ENCODE measurements around the gene DLG2.
"Not testable (repeated sequence)": the region's sequence is repeated elsewhere in the genome, so short reads cannot be mapped to it uniquely, and the experiment has no call there.

Gene DLG2

DNA sequence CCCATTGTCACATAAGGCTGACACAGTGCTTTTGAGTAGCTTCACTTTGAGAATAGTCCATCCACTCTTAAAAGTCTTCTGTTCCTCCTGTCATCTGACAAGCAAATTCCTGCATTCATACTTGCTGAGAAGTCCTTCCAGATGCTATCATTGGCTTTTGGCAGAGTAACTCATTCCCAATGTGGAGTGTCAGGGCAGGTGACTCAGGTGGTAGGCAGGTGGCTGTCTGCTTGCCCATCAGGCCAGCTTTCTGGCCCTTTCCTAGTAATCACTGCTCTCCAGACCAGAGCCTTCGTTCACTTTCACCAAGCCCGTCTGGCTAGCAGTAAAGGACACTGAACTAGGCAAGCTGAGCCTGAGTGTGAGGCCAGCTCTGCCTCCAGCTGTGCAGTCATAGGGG is 2178.5 kb downstream of the DLG2 start:
- no peak for DNase-seq (ENCODE audit: low read depth in 2 of 3, low spot score in 1 of 3)

DNA sequence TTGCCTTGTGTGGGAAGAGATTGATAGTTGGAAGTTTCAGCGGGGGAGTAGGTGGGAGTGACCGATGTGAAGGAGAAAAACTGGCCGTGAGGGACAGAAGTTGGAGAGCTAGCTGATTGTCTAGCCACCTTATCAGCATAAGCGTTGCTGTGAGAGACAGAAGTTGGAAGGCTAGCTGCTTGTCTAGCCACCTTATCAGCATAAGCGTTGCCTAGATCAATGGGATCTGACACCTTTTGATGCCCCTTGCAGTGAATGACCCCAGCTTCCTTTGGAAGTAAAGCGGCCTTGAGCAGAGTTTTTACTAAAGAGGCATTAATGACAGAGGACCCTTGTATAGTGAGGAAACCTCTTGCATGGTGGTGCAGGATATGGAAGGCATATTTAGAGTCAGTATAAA is 2183.3 kb downstream of the DLG2 start:
- not testable (repeated sequence) for DNase-seq (ENCODE audit: low read depth in 2 of 3, low spot score in 1 of 3)

DNA sequence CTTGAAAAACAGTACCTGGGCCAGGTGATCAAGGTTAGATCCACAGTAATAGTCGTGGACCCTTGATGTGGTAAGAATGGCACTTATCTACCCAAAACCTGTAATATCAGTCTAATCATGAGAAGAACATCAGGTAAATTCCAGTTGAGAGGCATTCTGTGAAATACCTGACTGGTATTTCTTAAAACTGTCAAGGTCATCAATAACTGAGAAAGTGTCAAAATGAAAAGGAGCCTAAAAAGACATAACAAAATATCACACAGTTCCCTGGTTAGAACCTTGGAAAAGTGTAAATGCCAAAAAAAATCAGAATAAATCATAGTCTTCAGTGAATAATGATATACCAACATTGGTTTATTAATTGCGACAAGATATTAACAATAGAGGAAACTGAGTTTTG is 2185.5 kb downstream of the DLG2 start:
- no peak for DNase-seq (ENCODE audit: low read depth in 2 of 3, low spot score in 1 of 3)

DNA sequence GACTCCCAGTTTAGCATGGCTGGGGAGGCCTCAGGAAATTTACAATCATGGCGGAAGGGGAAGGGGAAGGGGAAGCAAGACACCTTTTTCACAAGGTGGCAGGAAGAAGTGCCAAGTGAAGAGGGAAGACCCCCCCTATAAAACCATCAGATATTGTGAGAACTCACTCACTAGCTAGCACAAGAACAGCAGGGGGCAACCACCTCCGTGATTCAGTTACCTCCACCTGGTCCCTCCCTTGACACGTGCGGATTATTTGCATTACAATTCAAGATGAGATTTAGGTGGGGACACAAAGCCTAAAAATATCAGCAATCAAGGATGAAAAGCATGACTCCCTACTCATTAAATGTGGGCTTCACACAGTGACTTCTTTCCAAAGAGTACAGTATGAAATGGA is 2186.0 kb downstream of the DLG2 start:
- DNase-seq (ENCODE audit: low read depth in 2 of 3, low spot score in 1 of 3) = no peak

DNA sequence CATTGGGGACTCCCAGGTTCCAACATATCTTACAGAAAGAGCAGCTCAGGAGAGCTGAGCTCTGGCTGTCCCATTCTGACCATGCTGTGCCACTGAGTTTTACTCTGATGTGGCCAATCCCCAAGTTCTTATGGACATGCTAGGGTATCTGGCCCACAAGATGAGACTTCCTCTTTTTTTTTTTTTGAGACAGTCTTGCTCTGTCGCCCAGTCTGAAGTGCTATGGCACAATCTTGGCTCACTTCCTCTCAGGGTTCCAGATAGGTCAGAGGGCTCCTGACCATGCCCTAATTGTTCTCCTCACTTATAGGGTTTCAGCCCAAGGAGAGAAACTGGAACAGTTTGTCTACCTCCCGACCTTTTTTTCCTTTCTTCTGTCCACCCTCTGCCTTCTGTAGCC is 2188.7 kb downstream of the DLG2 start:
- no peak for DNase-seq (ENCODE audit: low read depth in 2 of 3, low spot score in 1 of 3)

DNA sequence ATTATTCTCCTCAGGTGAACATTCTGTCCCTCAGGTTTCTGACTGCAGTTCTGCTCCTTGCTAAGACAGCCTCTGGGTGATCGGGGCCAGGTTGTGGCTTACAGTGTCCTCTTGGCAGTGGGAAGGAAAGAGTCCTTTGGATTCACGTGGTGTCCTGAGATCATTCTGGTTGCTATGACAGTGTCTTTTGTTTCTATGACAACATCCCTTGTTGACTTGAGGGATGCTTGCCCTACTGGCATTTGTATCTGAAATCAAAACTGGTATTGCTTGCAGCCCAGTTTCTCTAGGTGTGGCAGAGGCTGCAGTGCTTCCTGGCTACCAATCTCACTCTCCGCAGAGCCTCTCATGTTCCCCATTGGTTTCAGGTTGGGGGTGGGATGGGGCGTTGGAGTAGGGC is 2189.2 kb downstream of the DLG2 start:
- no peak for DNase-seq (ENCODE audit: low read depth in 2 of 3, low spot score in 1 of 3)

DNA sequence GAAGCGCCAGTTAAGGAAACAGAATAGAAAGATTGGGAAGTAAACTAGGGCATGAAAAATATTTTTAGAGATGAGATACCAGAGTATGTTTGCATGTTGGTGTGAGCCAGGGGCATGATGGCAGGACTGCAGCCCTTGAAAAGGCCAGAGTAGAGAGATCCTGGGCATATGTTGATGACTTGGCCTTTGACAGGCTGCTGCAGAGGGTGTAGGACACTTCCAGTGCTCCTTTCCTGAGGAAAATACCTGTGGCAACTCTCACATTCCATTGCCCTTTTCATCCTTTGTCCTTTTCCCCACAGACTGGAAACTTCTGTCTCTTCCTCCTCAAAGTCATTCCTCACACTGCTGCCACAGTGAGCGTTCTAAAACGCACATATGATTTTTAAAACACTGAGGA is 2190.3 kb downstream of the DLG2 start:
- no peak for DNase-seq (ENCODE audit: low read depth in 2 of 3, low spot score in 1 of 3)

DNA sequence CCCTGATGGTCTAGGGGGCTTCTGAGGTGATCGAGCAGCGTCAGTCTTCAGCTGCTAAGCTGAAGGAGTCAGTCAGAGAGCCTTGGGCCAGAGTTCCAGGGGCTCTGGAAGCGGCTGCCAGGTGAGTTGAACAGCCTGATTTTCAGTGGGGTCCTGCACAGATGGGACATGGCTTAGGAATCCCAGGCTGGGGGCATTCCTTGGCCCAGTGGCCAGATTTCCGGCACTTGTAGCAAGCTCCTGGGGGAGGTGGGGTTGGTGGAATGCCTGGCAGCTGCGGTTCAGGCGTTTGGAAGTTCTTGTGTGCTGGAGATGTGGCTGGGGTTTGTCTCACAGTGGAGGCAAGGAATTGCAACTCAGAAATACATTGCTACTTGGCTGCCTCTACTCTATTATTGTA is 2192.3 kb downstream of the DLG2 start:
- DNase-seq (ENCODE audit: low read depth in 2 of 3, low spot score in 1 of 3) = not testable (repeated sequence)

DNA sequence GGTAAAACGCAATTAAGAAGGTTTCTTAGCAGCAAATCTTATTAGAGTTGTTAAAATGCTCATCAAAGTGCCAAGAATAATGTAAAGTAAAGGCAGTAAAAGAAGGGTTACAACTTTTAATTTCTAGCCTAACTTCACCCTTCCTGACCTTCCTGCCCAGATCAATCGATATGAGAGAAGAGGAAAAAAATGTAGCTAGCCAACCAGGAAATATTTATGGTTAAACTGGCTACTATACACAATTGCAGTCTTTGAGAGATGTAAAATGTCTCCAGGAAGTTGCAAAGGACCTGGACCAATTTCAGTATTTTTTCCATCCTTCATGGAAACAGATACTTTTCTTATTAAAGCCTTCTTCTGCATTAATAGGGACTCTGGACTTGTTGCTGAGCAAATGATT is 2199.2 kb downstream of the DLG2 start:
- DNase-seq (ENCODE audit: low read depth in 2 of 3, low spot score in 1 of 3) = no peak

DNA sequence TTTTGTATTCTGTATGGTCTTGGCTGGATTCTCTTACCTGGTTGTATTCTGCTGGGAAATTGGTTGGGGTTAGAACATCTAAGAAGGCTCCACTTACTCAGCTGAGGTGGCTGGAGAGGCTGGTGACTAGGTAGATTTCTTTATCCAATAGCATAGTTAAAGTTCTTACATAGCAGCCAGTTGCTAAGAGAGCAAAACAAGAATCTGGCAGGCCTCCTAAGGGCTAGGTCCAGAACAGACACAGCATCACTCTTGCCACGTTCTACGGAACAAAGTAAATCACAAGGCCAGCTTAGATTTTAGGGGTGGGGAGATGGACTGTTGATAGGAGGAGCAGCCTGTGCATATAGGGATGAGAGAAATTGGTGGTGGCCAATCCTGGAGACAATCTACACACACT is 2199.6 kb downstream of the DLG2 start:
- no peak for DNase-seq (ENCODE audit: low read depth in 2 of 3, low spot score in 1 of 3)

DNA sequence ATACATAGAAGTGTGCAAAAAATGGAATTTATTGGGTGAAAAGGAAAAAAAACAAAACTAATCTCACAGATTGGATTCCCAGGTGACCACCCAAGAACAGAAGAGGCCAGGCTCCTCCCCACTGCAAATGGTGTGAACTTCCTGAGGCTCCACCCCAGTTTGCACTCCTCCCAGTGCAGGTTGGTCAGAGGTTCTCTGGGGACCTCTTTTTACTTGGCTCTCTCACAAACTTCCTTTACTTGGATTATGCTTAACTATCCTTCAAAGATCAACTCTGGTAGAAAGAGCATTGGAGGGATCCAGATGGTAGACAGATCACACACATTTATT is 2202.0 kb downstream of the DLG2 start:
- no peak for DNase-seq (ENCODE audit: low read depth in 2 of 3, low spot score in 1 of 3)

DNA sequence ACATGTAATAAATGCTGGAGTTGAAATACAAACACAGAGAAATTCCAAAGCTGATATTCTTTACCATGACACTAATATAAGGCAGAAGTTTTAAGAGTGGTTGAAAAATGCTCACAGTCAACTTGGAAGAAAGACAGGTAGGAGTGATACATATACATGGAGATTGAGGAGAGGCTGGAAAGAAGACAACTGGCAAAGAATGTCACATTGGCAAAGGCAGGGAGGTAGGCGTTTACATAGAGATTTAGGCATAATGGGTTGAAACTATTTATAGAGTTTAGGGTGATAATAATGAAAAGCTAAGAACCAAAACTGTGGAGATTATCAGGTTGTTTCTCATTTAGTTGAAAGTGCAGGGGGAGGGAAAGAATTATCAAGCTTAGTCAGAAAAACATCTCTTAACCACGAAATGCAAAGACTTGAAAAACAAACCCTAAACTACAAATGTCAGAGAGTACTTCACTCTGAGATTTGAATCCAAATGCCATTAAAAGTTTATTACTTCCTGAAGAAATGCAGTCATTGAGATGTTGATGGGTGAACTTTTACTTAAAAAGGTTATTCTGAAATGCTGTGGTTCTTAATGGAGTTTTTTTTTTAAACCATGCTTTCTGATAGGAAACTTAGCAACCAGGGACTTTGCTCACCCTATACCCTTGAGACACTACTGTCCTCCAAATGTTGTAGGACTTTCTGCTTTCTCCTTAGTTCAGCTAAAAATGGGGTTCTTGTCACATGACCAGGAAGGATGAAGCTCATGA is 2202.6 kb downstream of the DLG2 start:
- DNase-seq (ENCODE audit: low read depth in 2 of 3, low spot score in 1 of 3) = no peak

DNA sequence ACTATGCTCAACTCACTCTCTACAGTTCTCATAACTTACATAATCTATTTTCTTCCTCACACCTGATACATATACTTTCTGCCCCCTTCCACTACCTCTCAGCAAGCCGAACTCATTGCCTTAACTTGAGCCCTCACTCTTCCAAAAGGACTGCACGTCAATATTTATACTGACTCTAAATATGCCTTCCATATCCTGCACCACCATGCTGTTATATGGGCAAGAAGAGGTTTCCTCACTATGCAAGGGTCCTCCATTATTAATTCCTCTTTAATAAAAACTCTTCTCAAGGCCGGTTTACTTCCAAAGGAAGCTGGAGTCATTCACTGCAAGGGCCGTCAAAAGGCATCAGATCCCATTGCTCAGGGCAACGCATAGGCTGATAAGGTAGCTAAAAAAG is 2204.5 kb downstream of the DLG2 start:
- DNase-seq (ENCODE audit: low read depth in 2 of 3, low spot score in 1 of 3) = not testable (repeated sequence)

DNA sequence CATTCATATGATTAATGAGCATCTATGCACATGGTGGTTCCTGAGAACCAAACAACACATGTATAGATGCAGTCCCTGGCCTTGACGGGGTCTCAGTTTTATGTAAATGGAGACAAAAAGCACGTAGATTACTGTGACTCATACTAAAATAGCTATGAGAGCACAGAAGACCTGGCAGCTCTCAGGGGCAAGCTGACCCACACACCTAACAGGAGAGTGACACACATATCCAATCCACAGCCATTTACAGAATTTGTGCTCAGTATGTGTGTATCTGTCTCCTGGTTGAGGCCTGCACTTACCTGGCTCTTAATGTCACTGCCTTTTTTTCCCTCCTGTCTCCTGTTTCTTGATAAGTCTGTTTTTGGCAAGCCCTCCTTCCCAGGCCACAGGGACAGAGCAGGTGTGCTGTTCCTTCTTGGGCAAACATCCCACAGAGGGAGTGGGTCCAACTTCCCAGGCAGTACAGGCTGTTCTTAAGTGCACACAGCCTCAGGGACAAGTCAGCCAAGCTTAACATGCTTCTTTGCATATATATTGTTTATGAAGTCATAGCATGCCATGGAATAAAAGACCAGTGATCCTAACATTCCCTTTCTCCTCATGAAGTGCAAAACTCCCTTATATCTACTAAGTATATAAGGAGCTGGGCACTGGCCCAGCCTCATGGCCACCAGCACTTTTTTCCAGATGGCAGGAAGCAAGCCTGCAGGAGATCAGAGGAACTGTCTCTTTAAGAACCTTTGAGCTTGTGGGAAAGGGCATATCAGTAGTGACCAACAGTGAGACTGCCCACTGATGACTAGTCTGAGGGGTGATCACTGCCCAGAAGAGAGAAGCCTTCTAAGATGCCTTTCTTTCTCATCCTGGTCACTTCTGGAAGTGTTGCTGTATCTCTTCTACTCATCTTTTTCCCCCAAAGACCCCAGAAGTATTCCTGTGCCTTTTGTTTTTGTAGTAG is 2216.3 kb downstream of the DLG2 start:
- no peak for DNase-seq (ENCODE audit: low read depth in 2 of 3, low spot score in 1 of 3)

DNA sequence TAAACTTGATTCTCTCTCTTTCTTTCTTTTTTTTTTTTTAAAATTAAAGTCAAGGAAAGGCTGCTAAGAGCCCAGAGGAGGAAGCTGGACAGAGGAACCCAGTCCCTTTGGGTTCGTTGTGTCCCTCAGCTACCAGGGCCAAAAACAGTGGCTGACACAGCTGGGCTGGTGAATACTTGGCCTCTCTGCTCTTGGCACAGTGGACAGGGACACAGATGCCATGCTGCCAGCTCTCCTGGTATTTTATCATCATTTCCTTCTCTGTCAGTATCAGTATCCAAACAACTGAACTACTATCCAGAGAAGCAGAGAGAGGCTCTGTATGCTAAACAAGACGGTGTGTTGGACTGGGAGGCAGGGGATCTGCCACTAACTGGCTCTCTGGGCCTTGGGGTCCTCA is 2217.3 kb downstream of the DLG2 start:
- DNase-seq (ENCODE audit: low read depth in 2 of 3, low spot score in 1 of 3) = no peak

DNA sequence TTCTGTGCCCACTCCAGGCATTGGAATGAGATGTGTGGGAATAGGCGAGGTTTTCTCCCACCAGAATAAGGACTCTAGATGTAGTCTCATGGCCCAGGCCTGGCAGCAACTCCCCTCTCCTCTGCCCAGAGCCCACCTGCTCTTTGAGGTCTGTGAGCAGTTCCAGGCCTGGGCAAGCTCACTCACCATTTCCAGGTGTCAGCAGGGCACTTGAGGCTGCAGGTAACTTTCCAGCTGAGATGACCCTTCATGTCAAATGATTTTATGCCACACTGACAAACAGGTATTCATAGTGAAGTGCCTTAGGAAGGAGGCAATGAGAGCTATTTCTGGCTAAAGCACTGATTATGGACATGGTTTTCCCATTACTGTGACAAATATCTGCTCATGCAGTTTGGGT is 2217.7 kb downstream of the DLG2 start:
- DNase-seq (ENCODE audit: low read depth in 2 of 3, low spot score in 1 of 3) = no peak

DNA sequence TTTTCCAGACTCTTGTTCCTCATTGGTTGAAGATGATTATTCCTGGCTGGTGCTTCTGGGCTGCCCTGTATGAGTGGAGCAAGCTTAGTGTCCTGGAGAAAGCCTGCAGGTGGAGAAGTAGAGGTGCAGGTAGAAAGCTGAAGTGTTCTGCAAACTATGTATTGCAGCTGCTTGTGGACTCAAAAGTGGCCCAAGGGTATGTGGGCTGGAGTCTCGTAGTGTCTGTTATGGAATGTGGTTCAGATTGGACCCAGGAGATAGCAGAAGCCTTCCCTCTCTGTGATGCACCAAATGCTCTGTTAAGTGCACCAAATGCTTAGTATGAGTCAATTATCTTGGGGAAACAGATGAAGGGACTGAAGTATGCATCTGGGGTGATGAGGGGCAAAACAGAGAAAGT is 2218.2 kb downstream of the DLG2 start:
- no peak for DNase-seq (ENCODE audit: low read depth in 2 of 3, low spot score in 1 of 3)

Data from stimulated activated CD4-positive, alpha-beta T cell treated with anti-CD3 and anti-CD28 coated beads, Interleukin-12 subunit alpha, Interleukin-12 subunit beta, amount 100 ng/mL, for 48 hours (primary cell).